Dermis microvascular lymphatic vessel endothelial cell (primary cell): ENCODE results near the gene PHLDB2. TPM values are rescaled to one million over a fixed set of nuclear protein-coding genes. Genes with fewer than 3 reads are reported as not detected.

ENCODE experiments used
- DNase-seq, 2 donors: peaks; one replicate each; pipeline versions ENCODE4 v3.0.0 to v3.0.0-alpha.2; 2010; ENCODE audit warnings: low read depth in 2 of 2
- total RNA-seq: library from RNA; depleted of rRNA; stranded (reverse); fragments of >200 nt; gene quantifications from 2 replicates; pipeline ENCODE4 v1.2.1, GENCODE V29; 2014

The PHLDB2 gene
- total RNA-seq, 1 donor from 2014 or later, result 35.2 TPM

DNA sequence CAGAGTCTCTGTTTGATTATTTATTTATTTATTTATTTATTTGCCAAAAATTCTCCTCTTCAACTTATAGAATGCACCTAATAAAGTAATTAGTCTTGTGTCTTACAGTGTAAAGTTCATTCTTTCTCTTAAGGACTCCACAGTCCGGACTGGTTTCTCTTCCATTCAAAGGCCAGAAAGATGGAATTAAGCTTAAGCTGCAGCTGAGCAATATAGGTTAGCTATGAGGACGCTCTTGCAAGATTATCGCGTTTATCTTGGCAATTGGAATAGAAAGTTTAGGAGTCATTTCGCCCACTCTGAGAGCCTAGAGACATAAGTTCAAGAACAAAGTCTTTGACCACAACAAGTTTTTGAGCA lies 154.7 kb downstream of the PHLDB2 start:
- DNase-seq, result no peak

DNA sequence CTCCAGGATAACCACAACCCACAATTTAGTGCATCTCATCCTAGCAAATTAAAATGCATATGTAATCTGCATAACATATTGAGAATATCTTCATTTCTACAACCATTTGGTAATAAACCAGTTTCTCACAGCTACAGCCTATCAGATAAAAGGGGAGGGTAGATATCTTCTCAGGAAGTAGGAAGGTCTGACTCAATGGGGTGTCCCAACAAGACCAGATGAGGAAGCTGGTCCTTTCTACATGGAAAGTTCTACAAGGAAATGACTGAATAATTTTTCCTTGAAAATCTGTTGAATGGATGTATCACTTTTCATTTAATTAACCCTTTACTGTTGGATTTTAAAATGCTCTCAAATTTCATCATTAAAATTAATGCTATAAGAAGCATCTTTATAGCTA lies 158.0 kb downstream of the PHLDB2 start:
- DNase-seq, result no peak

DNA sequence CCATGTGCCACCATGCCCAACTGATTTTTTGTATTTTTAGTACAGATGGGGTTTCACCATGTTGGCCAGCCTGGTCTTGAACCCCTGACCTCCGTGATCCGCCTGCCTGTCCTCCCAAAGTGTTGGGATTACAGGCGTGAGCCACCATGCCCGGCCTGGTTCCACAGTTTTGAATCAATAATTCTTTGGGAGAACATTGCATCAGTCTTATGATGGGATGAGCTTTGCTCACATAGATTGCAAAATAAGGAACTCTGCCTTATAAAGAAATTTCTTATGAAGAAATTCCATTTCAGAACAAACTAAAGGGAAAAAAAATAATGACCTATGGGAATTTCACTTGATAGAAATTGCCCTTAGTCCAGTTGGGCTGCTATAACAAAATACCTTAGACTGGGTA lies 159.6 kb downstream of the PHLDB2 start:
- DNase-seq, result no peak

DNA sequence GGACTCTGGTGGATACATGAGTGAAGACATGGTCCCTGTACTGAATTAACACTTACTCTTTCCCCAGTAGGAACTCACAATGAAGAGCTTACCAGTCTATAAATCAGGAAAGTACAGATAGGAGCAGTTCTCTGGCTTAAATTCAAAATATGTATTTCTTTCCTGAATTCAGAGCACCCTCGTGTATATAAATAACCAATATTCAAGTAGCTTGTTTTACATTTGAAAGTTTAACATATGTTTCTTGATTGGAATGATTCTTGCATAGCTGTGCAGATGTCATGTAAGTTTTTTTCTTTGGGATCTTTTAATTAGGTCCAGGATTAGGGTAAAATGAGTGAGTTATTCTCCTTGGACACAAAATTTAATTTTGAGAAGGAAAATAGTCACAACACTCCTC lies 160.7 kb downstream of the PHLDB2 start:
- no peak for DNase-seq

DNA sequence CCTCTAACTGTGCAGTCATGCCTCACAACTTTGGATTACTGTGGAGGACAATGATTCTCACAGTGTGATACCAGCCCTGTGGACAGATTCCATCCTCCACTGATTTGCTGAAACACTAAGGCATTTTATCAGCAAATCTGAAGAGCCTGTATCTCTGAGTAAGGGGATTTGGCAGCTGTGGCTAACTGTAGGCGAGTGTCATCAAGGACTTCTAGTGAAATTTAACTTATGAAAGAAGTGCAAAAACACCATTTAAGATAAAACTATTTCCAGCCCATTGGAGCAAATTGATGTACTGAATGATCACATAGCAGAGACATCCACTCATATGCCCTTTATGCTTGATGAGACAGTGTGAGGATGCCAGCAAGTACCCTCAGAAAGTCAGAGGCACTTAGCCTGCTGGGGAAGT lies 161.6 kb downstream of the PHLDB2 start:
- DNase-seq, result no peak

Other genes with a start within 250 kb of the PHLDB2 start
- gene PLCXD2, start 184.6 kb upstream of the PHLDB2 start, total RNA-seq, result 1.1 and 1.4 TPM in 2 replicates
- gene ABHD10, start 119.8 kb downstream of the PHLDB2 start, total RNA-seq, result 21.6 and 25.8 TPM in 2 replicates
- gene TAGLN3, start 139.7 kb downstream of the PHLDB2 start, total RNA-seq, result not detected in 2 replicates
- gene TMPRSS7, start 175.5 kb downstream of the PHLDB2 start, total RNA-seq, result not detected in 2 replicates
- gene C3orf52, start 227.1 kb downstream of the PHLDB2 start, total RNA-seq, result 8.1 and 10.0 TPM in 2 replicates